SK-N-SH treated with all-trans-retinoic acid at 6 μM for 48 hours (cell line): Measurements from ENCODE around the gene PHF21B.

ENCODE experiments used
- PATZ1 ChIP-seq: fragments of 250-450 bp; sonication (Bioruptor Pico); IDR thresholded peaks from 2 replicates; pipeline ENCODE4 v1.8.0; 2020; ENCODE audit warnings: mild to moderate bottlenecking, moderate library complexity, borderline replicate concordance
- SNAI2 ChIP-seq: fragments of 250-450 bp; sonication (Bioruptor Pico); IDR thresholded peaks from 2 replicates; pipeline ENCODE4 v1.5.0; 2020; ENCODE audit warnings: mild to moderate bottlenecking, moderate library complexity
- ZFP3 ChIP-seq: fragments of 250-450 bp; sonication (Bioruptor Pico); IDR thresholded peaks from 2 replicates; pipeline ENCODE4 v1.5.0; 2020; ENCODE audit warnings: mild to moderate bottlenecking, moderate library complexity

GRCh38 chr22:45013138-45013537 is 3.3 kb upstream of the PHF21B start:
- no peak for TF ChIP-seq SNAI2 (CRISPR knock-in tag)
- no peak for TF ChIP-seq ZFP3
- no peak for TF ChIP-seq PATZ1 (CRISPR knock-in tag)
